ENCODE measurements around the gene CDC7.
"Not testable (repeated sequence)": the region's sequence is repeated elsewhere in the genome, so short reads cannot be mapped to it uniquely, and the experiment has no call there.

The CDC7 gene

DNA sequence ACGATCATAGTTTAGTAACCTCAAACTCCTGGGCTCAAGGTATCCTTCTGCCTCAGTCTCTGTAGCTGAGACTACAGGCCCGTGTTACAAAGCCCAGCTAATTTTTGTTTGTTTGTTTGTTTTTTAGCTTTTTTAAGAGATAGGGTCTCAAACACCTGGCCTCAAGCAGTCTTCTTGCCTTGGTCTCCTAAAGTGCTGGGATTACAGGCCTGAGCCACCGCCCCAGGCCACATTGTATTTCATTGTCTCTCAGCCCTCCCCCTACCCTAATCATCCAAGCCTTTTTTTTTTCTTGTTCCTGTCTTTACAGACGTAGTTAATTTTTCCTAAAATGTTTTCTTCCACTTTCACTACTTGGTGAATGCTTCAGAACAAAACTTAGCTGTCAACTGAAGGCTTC lies 5.4 kb downstream of the CDC7 start:
- H3K4me3 ChIP-seq (ENCODE audit: low read depth, low read length) = no peak overlapping the region
- no peak for DNase-seq (ENCODE audit: low read depth)

DNA sequence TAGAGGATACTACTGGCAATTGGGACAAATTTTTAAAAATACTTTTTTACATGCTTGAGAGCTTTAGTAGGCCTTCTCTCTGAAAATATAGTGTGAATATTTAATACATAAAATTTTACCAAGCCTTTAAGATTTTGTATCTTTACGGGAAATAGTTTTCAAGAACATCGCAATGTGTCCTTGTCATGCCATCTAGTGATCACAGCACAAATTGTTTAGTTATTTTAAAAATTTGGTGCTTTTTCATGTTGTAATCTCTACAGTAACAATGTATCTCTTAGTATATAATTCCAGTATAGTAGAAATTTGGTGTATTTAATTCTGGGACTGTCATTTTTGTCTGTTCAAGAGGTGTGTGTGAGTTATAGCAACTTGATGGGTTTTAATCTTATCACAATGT lies 6.7 kb downstream of the CDC7 start:
- H3K4me3 ChIP-seq (ENCODE audit: low read depth, low read length) = no peak overlapping the region
- DNase-seq (ENCODE audit: low read depth) = no peak

DNA sequence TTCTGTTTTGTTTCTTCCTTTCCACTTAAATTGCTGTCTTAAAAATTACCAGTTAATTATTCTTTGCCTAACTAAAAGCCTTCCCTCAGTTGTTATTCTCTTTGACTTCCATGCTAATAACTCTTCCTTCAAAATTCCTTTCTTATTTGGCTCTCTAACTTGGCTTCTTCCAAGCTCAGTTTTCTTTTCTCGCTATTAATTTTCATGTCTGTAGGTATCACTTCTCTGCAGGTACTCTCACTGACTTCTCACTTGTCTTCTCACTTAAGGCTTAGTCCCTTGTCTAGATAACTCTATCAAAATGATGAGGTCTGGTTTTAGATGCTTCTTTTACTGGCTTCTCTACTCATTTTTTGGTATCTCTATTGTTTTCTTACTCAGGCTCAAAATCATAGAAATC lies 10.1 kb downstream of the CDC7 start:
- no peak for DNase-seq (ENCODE audit: low read depth)
- no peak overlapping the region for H3K4me3 ChIP-seq (ENCODE audit: low read depth, low read length)

DNA sequence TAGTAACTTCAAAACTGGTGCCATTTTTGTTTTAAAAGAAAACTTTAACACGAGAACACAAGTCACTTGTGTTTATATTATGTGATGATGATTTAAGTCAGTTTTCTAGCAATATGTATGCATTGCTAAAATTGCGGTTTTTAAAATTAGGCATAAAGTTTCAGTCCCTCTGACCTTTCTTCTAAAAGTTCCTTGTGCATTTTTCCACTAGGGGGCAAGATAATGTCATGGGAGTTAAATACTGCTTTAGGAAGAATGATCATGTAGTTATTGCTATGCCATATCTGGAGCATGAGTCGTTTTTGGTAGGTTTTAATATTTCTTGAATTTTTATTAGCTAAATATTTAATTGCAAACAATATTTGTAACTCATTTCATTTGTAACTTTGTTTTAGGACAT lies 10.7 kb downstream of the CDC7 start:
- no peak for DNase-seq (ENCODE audit: low read depth)
- no peak overlapping the region for H3K4me3 ChIP-seq (ENCODE audit: low read depth, low read length)

DNA sequence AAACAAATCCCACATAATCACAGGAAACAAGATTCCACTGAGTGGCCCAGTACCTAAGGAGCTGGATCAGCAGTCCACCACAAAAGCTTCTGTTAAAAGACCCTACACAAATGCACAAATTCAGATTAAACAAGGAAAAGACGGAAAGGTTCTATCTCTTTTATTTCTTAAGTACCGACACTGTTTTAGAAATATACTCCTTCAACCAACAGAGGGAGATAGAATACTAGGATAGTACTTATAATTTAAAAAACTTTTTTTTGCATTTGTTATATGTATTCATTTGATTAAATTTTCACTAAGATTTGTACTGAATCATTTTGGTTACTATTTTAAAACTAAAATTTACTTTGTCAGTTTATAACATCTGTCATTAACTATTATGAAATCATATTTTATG lies 12.5 kb downstream of the CDC7 start:
- DNase-seq (ENCODE audit: low read depth) = no peak
- H3K4me3 ChIP-seq (ENCODE audit: low read depth, low read length) = no peak overlapping the region

DNA sequence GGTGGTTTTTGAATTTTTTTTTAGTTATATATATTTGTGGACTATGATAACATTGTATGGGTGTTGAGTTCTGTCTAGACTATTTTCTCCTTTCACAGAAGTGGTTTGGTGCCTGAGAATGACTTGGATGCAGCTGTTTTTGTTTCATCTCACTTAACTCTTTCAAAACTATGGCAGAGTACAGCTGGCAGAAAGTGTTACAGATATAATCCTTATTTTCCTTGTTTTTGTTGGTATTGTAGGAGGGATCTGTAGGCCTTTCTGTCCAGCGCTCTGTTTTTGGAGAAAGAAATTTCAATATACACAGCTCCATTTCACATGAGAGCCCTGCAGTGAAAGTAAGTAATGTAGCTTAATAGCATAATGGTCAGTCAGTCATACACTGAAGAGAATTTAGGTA lies 13.1 kb downstream of the CDC7 start:
- DNase-seq (ENCODE audit: low read depth) = no peak
- no peak overlapping the region for H3K4me3 ChIP-seq (ENCODE audit: low read depth, low read length)

DNA sequence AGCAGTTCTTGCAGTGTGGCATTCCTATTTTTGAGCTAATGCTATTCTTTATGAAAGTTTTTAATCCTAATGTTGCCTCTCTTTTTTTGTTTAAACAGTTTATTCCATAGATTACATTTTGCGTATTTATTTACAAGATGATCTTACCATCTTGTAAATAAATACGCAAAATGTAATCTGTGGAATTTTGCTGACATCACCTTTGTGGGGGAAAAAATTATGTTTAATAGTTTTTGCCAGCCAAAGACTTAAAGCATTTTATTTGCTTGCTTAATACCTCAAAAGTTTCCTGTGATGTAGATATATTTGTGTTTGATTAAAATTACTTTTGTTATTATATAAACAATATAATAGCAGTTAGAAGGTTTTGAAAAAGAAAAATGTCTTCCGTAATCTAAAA lies 15.3 kb downstream of the CDC7 start:
- no peak overlapping the region for H3K4me3 ChIP-seq (ENCODE audit: low read depth, low read length)
- DNase-seq (ENCODE audit: low read depth) = no peak

DNA sequence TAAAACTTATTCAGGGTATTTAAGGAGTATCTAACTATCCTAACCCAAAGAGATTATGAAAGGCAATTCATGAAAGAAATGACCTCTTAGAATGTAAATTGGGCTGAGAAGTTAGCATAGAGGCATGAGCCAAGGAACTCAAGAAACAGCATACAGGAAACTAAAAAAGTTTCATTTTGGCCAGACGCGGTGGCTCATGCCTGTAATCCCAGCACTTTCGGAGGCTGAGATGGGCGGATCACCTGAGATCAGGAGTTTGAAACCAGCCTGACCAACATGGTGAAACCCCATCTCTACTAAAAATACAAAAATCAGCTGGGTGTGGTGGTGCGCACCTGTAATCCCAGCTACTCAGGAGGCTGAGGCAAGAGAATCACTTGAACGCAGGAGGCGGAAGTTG lies 16.0 kb downstream of the CDC7 start:
- DNase-seq (ENCODE audit: low read depth); H3K4me3 ChIP-seq (ENCODE audit: low read depth, low read length): not testable (repeated sequence)

DNA sequence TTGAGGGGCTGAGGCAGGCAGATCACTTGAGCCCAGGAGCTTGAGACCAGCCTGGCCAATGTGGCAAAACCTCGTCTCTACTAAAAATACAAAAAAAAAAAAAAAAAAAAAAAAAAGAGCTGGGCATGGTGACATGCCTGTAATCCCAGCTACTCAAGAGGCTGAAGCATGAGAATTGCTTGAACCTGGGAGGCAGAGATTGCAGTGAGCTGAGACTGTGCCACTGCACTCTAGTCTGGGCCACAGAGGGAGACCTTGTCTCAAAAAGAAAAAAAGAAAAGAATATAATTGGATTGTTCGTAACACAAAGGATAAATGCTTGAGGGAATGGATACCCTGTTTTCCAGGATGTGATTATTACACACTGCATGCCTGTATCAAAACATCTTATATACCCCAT lies 18.5 kb downstream of the CDC7 start:
- H3K4me3 ChIP-seq (ENCODE audit: low read depth, low read length); DNase-seq (ENCODE audit: low read depth): not testable (repeated sequence)

DNA sequence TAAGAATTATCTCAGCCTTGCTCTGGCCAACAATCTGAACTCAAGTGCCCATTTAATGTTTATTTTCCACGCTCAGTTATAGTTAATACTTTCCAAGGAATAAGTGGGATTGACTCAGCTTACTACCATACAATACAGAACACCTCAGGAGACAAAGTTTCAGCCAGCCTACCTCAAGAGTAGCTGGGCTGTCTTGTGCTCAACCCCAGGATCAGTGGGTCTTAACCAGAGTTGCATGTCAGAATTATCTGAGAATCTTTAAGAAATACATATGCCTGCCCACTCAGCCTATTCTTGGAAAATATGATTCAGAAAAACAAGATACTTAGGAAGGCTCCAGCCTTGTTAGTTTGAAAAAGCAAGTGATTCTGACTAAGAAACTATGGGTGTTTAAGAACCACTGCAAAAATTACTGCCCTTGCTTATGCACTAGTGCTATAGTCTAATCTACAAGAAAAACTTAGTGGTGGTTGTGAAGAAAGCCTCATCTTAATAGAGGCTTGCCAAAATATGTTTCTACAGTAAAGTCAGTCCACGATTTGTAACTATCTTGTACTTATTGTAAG lies 20.4 kb downstream of the CDC7 start:
- DNase-seq (ENCODE audit: low read depth) = no peak

DNA sequence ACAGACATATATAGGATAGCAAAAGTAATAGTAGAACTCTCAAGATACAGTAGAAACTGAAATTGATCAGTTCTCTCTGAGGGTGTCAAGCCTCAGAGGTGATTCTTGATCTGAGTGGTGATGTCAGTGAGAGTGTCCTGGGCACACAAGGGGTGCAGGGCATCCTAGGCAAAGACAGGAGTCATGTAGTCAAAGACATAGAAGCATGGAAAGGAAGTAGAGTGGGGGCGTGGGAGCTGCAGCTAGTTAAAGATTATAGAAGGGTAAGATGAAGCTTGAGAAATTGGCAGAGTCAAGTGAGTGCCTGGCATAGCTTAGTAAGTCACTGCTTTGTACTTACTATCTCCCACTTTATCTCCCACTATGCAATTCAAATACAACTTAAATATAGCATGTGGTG lies 22.8 kb downstream of the CDC7 start:
- no peak overlapping the region for H3K4me3 ChIP-seq (ENCODE audit: low read depth, low read length)
- DNase-seq (ENCODE audit: low read depth) = peak; percentile 12

More for the DNA sequence above, 20.4 kb downstream of the CDC7 start:
- H3K4me3 ChIP-seq (ENCODE audit: low read depth, low read length) = no peak overlapping the region

DNA sequence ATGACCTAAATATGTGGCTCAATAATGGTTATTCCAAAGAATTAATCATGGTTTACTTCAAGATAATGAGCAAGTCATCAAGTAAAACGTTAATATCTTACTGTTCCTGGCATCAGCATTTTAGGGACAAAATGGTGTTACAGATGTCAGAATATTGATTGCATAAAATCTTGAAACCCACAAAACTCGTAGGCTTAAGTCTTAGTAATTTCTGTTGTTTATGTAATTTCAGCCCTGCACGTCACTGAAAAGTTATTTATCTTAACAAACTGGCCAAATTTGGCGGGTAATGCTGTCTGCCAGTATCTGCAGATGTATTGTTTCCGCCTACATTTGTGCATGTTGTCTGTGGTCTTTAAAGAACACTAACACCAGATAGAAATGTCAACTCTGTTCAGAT lies 25.8 kb downstream of the CDC7 start:
- DNase-seq (ENCODE audit: low read depth) = peak; percentile 45
- H3K4me3 ChIP-seq (ENCODE audit: low read depth, low read length) = no peak overlapping the region

DNA sequence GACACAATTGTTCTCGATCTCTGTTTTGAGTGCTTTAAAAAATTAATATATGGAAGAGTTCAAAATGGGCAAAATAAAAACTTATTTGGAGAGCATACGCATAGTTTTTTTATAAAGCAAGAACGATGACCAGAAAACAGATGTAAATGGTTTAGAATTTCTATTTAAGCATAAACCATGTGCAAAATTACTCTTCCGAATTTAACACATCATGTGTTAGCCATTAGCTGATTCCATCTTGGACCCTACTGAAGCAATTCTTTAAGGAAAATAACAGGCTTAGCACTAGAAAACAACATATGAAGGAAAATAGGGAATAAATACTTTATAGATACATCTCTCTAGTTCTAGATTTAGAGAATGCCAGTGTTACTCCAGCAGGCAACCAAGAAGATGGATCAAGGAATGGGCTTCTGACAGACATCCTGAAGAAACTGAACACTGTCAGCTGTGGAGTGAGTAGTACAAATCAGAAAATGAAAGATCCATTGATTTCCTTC lies 26.7 kb downstream of the CDC7 start:
- no peak for DNase-seq (ENCODE audit: low read depth)
- no peak overlapping the region for H3K4me3 ChIP-seq (ENCODE audit: low read depth, low read length)

DNA sequence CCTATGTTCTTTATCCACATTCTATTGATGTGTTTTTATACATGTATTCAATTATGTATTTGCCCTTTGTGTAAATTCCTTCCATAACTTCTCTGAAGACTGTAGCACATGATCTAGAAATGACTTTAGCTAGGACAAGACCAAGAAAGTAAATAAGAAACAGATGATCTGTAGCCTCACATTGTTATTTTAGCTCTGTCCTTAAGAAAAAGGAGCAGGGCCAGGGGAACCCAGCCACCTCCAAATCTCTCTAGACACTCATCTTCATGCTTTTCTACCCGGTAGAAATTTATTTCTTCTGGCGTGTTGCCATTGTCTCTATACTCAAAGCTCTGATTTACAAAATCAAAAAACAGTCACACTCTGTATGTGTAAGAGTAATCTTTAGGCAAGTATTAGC lies 27.1 kb downstream of the CDC7 start:
- peak; percentile 7 for DNase-seq (ENCODE audit: low read depth)
- no peak overlapping the region for H3K4me3 ChIP-seq (ENCODE audit: low read depth, low read length)

DNA sequence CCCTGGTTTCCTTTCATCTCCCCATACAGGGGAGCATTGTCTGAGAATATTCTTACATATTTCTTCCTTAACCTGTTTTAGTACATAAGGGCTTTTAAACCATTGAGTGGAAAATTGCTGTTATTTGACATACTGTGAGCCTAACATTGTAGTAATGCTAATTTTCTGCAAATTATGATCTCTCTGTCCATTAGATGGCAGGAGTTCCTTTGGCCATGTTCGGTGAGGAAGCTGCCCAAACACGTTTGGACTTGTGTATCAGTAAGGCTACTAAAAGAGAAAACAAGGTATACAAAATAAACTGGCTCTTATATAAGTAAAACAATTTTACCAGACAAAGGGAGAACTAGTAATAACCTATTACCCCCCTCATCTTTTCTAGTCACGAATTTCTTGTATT lies 29.2 kb downstream of the CDC7 start:
- peak; percentile 11 for DNase-seq (ENCODE audit: low read depth)
- no peak overlapping the region for H3K4me3 ChIP-seq (ENCODE audit: low read depth, low read length)

DNA sequence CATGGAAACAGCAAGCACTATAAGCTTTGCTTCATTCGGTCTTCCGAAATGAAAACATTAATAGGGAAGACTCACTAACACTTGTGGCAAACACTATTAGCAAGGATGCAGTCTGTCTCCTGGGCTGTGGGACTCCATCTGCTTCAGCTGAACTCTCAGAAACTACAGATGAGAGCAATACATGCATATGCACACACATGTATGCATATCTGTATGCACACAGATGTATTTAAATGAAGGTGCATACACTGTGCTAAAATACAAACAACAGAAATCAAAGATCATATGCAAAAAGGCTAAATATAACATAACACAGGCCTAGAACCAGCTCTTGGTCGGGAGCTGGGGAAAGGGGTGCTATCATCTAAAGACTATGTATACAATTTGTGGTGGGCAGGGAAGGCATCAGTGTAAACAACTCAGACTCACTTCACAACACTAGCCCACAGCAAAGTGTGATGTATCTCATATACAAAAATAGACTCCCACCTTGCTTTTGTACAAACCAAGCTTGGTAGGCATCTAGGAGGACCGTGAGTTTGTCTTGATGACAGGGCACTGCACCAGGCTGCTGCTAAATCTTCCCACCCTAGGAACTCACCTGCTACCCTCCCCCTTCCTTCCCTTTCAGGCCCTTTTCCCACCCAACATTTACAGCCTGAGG lies 32.8 kb downstream of the CDC7 start:
- DNase-seq (ENCODE audit: low read depth) = no peak
- no peak overlapping the region for H3K4me3 ChIP-seq (ENCODE audit: low read depth, low read length)

DNA sequence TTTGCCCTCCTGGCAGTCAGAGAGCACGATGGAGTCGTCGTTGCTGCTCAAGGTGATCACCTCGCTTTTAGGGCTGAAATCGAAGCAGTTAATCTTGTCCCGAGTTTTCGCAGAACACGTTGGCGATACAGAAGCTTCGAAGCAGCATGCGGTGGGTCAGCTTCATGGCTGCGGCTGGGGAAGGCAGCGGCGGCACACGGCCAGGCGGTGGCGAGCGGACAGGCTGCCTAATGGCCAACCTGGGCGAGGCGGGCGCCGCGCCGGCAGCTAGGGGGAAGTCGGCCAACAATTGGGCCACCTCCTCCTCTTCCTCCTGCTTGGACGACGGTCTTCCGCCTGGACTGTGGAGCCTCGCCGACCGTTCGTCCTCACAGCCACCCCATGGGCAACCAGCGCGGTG lies 34.8 kb downstream of the CDC7 start:
- DNase-seq (ENCODE audit: low read depth) = no peak
- H3K4me3 ChIP-seq (ENCODE audit: low read depth, low read length) = no peak overlapping the region

DNA sequence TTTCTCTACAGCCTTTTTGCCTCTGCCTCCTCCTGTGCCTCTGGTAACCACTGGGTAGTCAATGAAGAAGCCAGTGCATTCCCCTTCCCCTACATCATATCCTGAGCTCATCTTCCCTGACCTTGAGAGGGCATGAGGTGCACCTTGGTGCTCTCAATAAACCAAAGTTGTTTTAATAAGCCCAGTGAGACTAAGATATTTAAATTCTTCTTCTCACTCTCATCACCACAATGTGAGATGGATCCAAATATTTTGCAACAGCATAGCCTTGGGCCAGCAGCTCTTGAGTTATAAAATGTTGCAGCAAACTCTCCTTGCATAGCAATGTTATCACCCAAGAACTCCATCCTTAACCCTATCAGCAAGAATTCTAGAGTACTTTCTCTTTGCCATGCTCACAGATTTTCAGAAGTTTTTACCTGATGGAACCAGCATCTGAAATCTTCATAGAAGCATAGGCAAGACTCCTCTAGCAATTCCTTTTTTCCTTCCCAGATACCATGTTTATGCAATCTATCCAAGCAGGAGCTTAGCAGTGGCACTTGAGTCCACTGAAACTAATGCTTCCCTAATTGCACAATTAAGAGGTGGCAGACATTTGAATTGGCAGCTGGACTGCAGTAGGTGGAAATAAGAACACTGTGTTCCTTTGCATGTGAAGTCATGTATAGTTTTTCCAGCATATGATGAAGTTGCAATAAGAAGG lies 36.8 kb downstream of the CDC7 start:
- DNase-seq (ENCODE audit: low read depth) = peak; percentile 84
- no peak overlapping the region for H3K4me3 ChIP-seq (ENCODE audit: low read depth, low read length)

DNA sequence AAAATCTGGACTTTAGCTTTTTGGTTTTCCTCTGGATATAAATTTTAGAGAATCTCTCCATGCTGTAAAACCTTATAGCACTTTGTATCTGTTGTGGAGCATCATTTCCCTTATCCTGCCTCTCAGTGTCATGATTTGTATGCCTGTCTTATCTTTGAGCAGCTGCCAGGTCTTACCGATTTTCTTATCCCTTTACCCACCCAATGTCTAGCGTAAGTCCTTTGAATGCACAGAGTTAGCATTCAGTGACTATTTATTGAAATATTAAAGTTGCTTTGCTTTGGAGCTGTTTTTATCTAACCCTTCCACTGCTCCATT lies 37.3 kb downstream of the CDC7 start:
- H3K4me3 ChIP-seq (ENCODE audit: low read depth, low read length) = no peak overlapping the region
- no peak for DNase-seq (ENCODE audit: low read depth)

DNA sequence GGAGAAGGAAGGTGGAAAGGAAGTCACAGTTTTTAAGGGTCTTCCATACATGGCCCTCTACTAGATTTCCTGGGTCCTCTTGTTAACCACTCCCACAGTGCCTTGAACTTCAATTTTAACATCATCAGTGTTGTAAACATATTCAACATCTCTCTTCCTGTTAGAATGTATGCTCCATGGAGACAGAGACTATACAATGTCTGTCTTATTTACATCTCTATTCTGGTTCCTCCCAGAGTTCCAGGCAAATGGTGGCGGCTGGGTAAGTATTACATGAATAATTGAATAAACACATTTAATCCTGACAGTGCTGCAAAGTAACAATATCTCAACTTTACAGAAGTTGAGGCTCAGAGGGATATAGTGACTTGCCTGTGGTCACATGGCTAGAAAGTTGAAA lies 40.3 kb downstream of the CDC7 start:
- DNase-seq (ENCODE audit: low read depth) = no peak
- no peak overlapping the region for H3K4me3 ChIP-seq (ENCODE audit: low read depth, low read length)

DNA sequence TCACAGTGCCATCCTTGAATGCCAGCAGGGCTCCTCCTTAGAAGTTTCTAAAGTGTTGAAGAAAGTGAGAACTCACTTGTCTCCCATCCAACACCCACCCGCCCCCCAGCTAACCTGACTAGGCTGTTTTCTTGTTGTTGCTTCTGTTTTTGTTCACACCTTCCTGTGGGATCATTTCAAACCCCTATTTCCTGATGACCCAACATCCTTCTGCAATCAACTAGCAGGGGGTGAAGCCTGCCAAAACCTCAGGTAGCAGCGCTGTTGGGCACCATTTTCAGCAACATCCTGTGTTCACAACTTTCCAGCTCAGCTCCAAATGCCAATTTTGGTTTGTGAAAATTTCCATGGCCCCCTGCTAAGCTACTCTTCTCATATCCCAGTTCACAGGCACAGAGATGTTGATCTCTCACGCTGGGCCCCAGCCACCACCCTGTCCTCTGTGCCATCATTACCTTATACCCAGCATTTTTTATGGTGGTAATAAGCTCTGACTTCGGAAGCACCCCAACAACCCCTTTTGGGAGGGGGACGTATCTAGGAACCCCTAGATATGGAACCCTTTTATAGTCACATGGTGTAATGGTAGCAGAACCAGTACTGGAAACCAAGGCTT lies 41.4 kb downstream of the CDC7 start:
- no peak overlapping the region for H3K4me3 ChIP-seq (ENCODE audit: low read depth, low read length)
- DNase-seq (ENCODE audit: low read depth) = no peak
